Measurements from ENCODE around the gene ZDHHC17. TPM values are rescaled to one million over a fixed set of nuclear protein-coding genes. Genes with fewer than 3 reads are reported as not detected.

Gene ZDHHC17
- polyA plus RNA-seq, 12 donors, result 34.8 to 71.4 (median 50.7) TPM; not detected in 1

- DNase-seq, result no peak
These were observed 48.1 kb downstream of the ZDHHC17 start for GRCh38 chr12:76811976-76812375.

GRCh38 chr12:76813265-76813664 lies 49.4 kb downstream of the ZDHHC17 start:
- no peak for DNase-seq

- no peak for DNase-seq
These were observed 50.1 kb downstream of the ZDHHC17 start for GRCh38 chr12:76813972-76814371.

GRCh38 chr12:76820888-76821482 lies 57.1 kb downstream of the ZDHHC17 start:
- DNase-seq, result peak; percentile 7

GRCh38 chr12:76830436-76830835 lies 66.5 kb downstream of the ZDHHC17 start:
- peak; percentile 9 for DNase-seq

- no peak for DNase-seq
These were observed 72.7 kb downstream of the ZDHHC17 start for GRCh38 chr12:76836633-76837032.

- no peak for DNase-seq
These were observed 83.3 kb downstream of the ZDHHC17 start for GRCh38 chr12:76847260-76847659.

- DNase-seq, result no peak
These were observed 84.2 kb downstream of the ZDHHC17 start for GRCh38 chr12:76848132-76848531.

GRCh38 chr12:76852106-76852505 lies 88.2 kb downstream of the ZDHHC17 start:
- DNase-seq, result no peak

GRCh38 chr12:76855271-76855670 lies 91.4 kb downstream of the ZDHHC17 start:
- DNase-seq, result no peak

GRCh38 chr12:76856018-76856644 lies 92.2 kb downstream of the ZDHHC17 start:
- no peak for DNase-seq

- DNase-seq, result no peak
These were observed 95.7 kb downstream of the ZDHHC17 start for GRCh38 chr12:76859611-76860010.

GRCh38 chr12:76860256-76860655 lies 96.3 kb downstream of the ZDHHC17 start:
- DNase-seq, result no peak

- peak; percentile 24 for DNase-seq
These were observed 99.2 kb downstream of the ZDHHC17 start for GRCh38 chr12:76863005-76863670.

- peak; percentile 35 for DNase-seq
These were observed 99.9 kb downstream of the ZDHHC17 start for GRCh38 chr12:76863837-76864236.

GRCh38 chr12:76864791-76865400 lies 101.0 kb downstream of the ZDHHC17 start:
- DNase-seq, result no peak

- no peak for DNase-seq
These were observed 102.2 kb downstream of the ZDHHC17 start for GRCh38 chr12:76866151-76866567.

GRCh38 chr12:76866726-76867125 lies 102.8 kb downstream of the ZDHHC17 start:
- peak; percentile 73 for DNase-seq

- no peak for DNase-seq
These were observed 107.2 kb downstream of the ZDHHC17 start for GRCh38 chr12:76871082-76871481.

GRCh38 chr12:76871742-76872141 lies 107.8 kb downstream of the ZDHHC17 start:
- peak; percentile 68 for DNase-seq

GRCh38 chr12:76872415-76872814 lies 108.5 kb downstream of the ZDHHC17 start:
- DNase-seq, result no peak

- DNase-seq, result no peak
These were observed 110.1 kb downstream of the ZDHHC17 start for GRCh38 chr12:76874027-76874426.

Measured in muscle of arm (tissue), 12 donors.